ENCODE data around the gene GTF2F1.

- peak; percentile 14 to 43 (median 32) for TF ChIP-seq CTCF (IDR thresholded peaks at IDR 0.05)
- TF ChIP-seq POLR2A (IDR thresholded peaks at IDR 0.05), result no peak
Measured at GRCh38 chr19:6417713-6418561, 25.0 kb upstream of the GTF2F1 start.

All from right lobe of liver (tissue), 4 donors.